GM21576 (cell line): Measurements from ENCODE around the gene ENAH.

ENCODE experiments used
- ATAC-seq: cut with Tn5 transposase; IDR thresholded peaks from one replicate; pipeline ENCODE4 v1.9.1; 2021; ENCODE audit warnings: mild to moderate bottlenecking, moderate library complexity; ENCODE audit not compliant: unreplicated experiment

ENAH gene

GRCh38 chr1:225462714-225463574 is 190.0 kb downstream of the ENAH start:
- no peak for ATAC-seq

- ATAC-seq = no peak
Measured at GRCh38 chr1:225462429-225462713, 190.6 kb downstream of the ENAH start.

GRCh38 chr1:225461533-225462428 is 191.1 kb downstream of the ENAH start:
- ATAC-seq = no peak

GRCh38 chr1:225460737-225461532 is 192.0 kb downstream of the ENAH start:
- no peak for ATAC-seq

GRCh38 chr1:225460021-225460736 is 192.7 kb downstream of the ENAH start:
- no peak for ATAC-seq

GRCh38 chr1:225458222-225458631 is 194.7 kb downstream of the ENAH start:
- no peak for ATAC-seq

GRCh38 chr1:225454733-225455132 is 198.2 kb downstream of the ENAH start:
- ATAC-seq = no peak

- ATAC-seq = no peak
Measured at GRCh38 chr1:225453797-225454648, 198.9 kb downstream of the ENAH start.

- ATAC-seq = no peak
Measured at GRCh38 chr1:225451840-225452515, 200.9 kb downstream of the ENAH start.

GRCh38 chr1:225451340-225451739 is 201.6 kb downstream of the ENAH start:
- ATAC-seq = no peak

- ATAC-seq = no peak
Measured at GRCh38 chr1:225450491-225451191, 202.3 kb downstream of the ENAH start.

- ATAC-seq = no peak
Measured at GRCh38 chr1:225449774-225450173, 203.1 kb downstream of the ENAH start.

GRCh38 chr1:225449261-225449660 is 203.7 kb downstream of the ENAH start:
- no peak for ATAC-seq

- ATAC-seq = no peak
Measured at GRCh38 chr1:225448146-225448805, 204.6 kb downstream of the ENAH start.

- no peak for ATAC-seq
Measured at GRCh38 chr1:225447650-225448089, 205.3 kb downstream of the ENAH start.

GRCh38 chr1:225446981-225447615 is 205.8 kb downstream of the ENAH start:
- ATAC-seq = no peak

GRCh38 chr1:225446595-225446960 is 206.3 kb downstream of the ENAH start:
- no peak for ATAC-seq
